Testis (tissue), 3 donors: ENCODE results near the gene FUS. TPM values are rescaled to one million over a fixed set of nuclear protein-coding genes. Genes with fewer than 3 reads are reported as not detected.

Experiments
- DNase-seq: peaks from one replicate; pipeline ENCODE4 v3.0.0-alpha.2; 2019
- H3K27ac ChIP-seq, 2 donors: fragments of 200-600 bp; sonication (generic); one replicate each; pipeline ENCODE4 v1.5.1; 2019
- H3K27me3 ChIP-seq: fragments of 200-600 bp; sonication (generic); one replicate; pipeline ENCODE4 v1.5.1; 2019
- H3K36me3 ChIP-seq: fragments of 200-600 bp; sonication (generic); one replicate; pipeline ENCODE4 v1.5.1; 2017; ENCODE audit warnings: low read depth; ENCODE audit errors: missing control alignments
- H3K4me1 ChIP-seq: fragments of 200-600 bp; sonication (generic); one replicate; pipeline ENCODE4 v1.5.1; 2019
- H3K4me3 ChIP-seq, 2 donors: fragments of 200-600 bp; sonication (generic); one replicate each; pipeline ENCODE4 v1.5.1; 2017 to 2019
- H3K9me3 ChIP-seq: fragments of 200-600 bp; sonication (generic); one replicate; pipeline ENCODE4 v1.5.1; 2017
- POLR2A ChIP-seq: fragments of 450-650 bp; IDR thresholded peaks from one replicate; pipeline ENCODE4 v1.6.1; 2017; ENCODE audit warnings: antibody characterized with exemption, mild to moderate bottlenecking, moderate library complexity
- WGBS, 2 donors: methylation state at CpG; one replicate each; pipeline ENCODE4 v1.1.5; 2018; 5-methylcytosine and 5-hydroxymethylcytosine counted together
- intact Hi-C: fragments of 100-400 bp; cut with DNase I; formaldehyde crosslinking; loops from one replicate; pipeline ENCODE4 v1.15.1; 2023; ENCODE audit warnings: low total_unique reads
- polyA plus RNA-seq: library from polyadenylated mRNA; stranded (reverse); fragments of 350-450 nt; fragmentation: Illumina TruSeq; extraction: RNeasy Lipid Tissue Mini Kit (QIAGEN cat#74804); gene quantifications from one replicate; pipeline ENCODE4 v1.2.3, GENCODE V29; 2014; ENCODE audit warnings: low read depth, low replicate concordance; ENCODE audit not compliant: insufficient read depth
- total RNA-seq, 2 donors: library from RNA; depleted of rRNA; stranded (reverse); fragments of >200 nt; gene quantifications; one replicate each; pipeline ENCODE4 v1.2.3, GENCODE V29; 2016
- TF ChIP-seq, protein P1 (sequence below), 3 experiments: fragments of 450-650 bp in 2 of 3; fragments of 200-600 bp in 1 of 3; sonication (generic) in 1 of 3; IDR thresholded peaks; one replicate each; pipeline ENCODE4 v1.5.1; 2016 to 2019; ENCODE audit warnings: antibody characterized with exemption in 3 of 3, mild to moderate bottlenecking in 2 of 3, moderate library complexity in 1 of 3

FUS gene
- total and polyA plus RNA-seq, 3 donors from 2014 or later: 205 to 423 (median 217) TPM

DNA sequence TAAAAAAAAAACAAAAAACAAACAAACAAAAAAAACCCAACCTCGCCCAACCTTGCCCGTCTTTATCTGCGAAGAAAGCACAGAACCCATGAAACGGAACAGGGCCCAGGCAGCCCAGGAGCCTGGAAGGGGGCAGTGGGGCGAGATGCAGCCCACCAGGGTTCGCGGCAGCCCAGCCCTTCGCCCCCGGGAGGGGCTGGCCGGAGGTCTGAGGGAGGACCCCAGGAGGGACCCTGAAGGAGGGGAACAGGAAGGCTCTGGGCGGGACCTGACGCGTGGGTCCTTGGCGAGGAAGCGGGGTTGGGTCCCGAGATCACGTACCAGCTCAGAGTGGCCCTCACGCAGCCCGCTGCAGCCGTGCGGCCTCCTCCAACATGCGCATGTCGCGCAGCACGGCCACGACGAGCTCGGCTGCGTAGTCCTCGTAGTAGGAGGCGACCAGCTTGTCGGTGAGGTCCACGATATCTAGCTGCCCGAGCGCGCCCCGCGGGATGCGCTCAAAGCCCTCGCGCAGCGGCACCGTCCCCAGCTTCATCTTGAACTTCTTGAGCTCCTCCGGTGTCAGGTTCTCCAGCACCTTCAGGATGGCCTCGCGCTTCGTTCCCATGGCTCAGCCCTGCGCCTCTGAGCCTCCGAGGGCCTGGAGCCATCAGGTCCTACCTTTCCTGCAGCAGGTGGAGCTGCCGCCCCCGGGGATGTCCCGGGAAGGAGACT lies 36.6 kb downstream of the FUS start, which contains the start of gene PYDC1:
Gene PYDC1 (minus strand): TSS at position 714 of the 714 bp plus-strand sequence. CDS start 107 bp downstream, at position 607.
- no peak for DNase-seq
- no peaks in the 10 kb centered on the region for H3K27me3 ChIP-seq
- H3K4me3 ChIP-seq: peak within 1 kb of the TSS in 1 of 2 donors; percentile 54
- no peak for TF ChIP-seq POLR2A
- TF ChIP-seq, protein P1, sequence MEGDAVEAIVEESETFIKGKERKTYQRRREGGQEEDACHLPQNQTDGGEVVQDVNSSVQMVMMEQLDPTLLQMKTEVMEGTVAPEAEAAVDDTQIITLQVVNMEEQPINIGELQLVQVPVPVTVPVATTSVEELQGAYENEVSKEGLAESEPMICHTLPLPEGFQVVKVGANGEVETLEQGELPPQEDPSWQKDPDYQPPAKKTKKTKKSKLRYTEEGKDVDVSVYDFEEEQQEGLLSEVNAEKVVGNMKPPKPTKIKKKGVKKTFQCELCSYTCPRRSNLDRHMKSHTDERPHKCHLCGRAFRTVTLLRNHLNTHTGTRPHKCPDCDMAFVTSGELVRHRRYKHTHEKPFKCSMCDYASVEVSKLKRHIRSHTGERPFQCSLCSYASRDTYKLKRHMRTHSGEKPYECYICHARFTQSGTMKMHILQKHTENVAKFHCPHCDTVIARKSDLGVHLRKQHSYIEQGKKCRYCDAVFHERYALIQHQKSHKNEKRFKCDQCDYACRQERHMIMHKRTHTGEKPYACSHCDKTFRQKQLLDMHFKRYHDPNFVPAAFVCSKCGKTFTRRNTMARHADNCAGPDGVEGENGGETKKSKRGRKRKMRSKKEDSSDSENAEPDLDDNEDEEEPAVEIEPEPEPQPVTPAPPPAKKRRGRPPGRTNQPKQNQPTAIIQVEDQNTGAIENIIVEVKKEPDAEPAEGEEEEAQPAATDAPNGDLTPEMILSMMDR (IDR thresholded peaks at IDR 0.05): no peak
- H3K27ac ChIP-seq: no peak within 1 kb of the TSS
- intact Hi-C loops: no loop called here
- 4% methylated on average over 10 to 52 of the region's 52 CpGs for WGBS, 2 donors
- no peaks in the 10 kb centered on the region for H3K9me3 ChIP-seq
- H3K36me3 ChIP-seq: no peaks in the 10 kb centered on the region
- peaks cover 16% of the 10 kb centered on the region for H3K4me1 ChIP-seq

GRCh38 chr16:31217136-31217530 lies 37.2 kb downstream of the FUS start:
- H3K27me3 ChIP-seq: no peaks in the 10 kb centered on the region
- peaks cover 16% of the 10 kb centered on the region for H3K4me1 ChIP-seq
- H3K36me3 ChIP-seq: no peaks in the 10 kb centered on the region
- no peak for DNase-seq
- no peaks in the 10 kb centered on the region for H3K9me3 ChIP-seq
- no peak overlapping the region for H3K4me3 ChIP-seq
- intact Hi-C loops: no loop called here
- WGBS, 2 donors: 29% methylated on average over 2 to 4 of the region's 4 CpGs
- H3K27ac ChIP-seq: no peak overlapping the region
- TF ChIP-seq, protein P1 (IDR thresholded peaks at IDR 0.05): no peak

GRCh38 chr16:31219154-31219741 lies 39.3 kb downstream of the FUS start:
- Histone ChIP-seq H3K9me3 (no peaks in the 10 kb centered on the region), H3K27ac (no peak overlapping the region), H3K27me3 (no peaks in the 10 kb centered on the region), H3K36me3 (no peaks in the 10 kb centered on the region), H3K4me3 (no peak overlapping the region), H3K4me1 (peaks cover 16% of the 10 kb centered on the region)
- intact Hi-C loops: no loop called here
- no peak for DNase-seq
- 89 to 100% methylated on average over 1 to 15 of the region's 15 CpGs for WGBS, 2 donors
- TF ChIP-seq, protein P1 (IDR thresholded peaks at IDR 0.05): no peak
- no peak for TF ChIP-seq POLR2A

GRCh38 chr16:31221357-31222160 lies 41.6 kb downstream of the FUS start:
- 69 to 78% methylated on average over 12 of the region's 12 CpGs for WGBS, 2 donors
- TF ChIP-seq, protein P1 (IDR thresholded peaks at IDR 0.05): no peak
- no peak for TF ChIP-seq POLR2A
- Histone ChIP-seq H3K9me3 (no peaks in the 10 kb centered on the region), H3K4me1 (peaks cover 4% of the 10 kb centered on the region), H3K27ac (no peak overlapping the region), H3K4me3 (no peak overlapping the region), H3K27me3 (no peaks in the 10 kb centered on the region), H3K36me3 (no peaks in the 10 kb centered on the region)
- intact Hi-C loops: no loop called here
- no peak for DNase-seq
